ENCODE data around the gene STX11.
"Not testable (repeated sequence)": the region's sequence is repeated elsewhere in the genome, so short reads cannot be mapped to it uniquely, and the experiment has no call there.

Gene STX11

DNA sequence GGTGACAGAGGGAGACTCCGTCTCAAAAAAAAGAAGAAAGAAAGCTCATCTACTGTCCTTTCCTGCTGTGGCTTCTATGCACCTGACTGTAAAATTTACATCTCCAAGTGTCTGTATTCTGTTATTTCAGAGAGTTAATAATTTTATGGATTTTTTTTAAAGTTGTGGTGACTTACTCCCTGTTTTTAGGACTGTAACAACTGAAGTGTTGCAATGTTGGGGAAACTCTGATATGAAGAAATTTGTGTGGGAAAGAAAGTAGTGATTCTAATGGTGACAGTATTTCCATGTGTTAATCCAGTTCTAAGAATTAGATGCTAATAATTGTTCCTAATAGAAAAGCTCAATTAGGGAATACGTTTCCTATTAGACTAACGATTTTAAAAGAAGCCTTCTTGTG is 27.4 kb downstream of the STX11 start:
- DNase-seq = no peak

DNA sequence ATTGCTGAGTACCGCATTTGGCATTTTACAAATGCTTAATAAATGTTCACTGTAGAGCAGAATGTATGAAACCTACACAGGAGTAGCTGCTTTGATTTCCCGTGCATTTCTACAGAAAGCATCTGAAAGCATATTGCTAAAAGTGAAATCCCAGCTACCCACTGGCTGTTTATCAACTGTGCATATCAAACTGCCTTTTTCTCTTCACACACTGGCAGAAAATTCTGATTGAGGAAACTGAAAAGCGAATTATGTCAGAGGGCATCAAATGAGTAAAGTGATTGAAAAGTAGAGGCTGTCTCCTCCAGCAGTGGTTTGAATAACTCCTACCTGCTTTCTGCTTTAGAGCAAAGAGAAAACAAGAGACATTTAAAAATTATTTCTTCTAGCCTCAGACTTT is 28.0 kb downstream of the STX11 start:
- no peak for DNase-seq

DNA sequence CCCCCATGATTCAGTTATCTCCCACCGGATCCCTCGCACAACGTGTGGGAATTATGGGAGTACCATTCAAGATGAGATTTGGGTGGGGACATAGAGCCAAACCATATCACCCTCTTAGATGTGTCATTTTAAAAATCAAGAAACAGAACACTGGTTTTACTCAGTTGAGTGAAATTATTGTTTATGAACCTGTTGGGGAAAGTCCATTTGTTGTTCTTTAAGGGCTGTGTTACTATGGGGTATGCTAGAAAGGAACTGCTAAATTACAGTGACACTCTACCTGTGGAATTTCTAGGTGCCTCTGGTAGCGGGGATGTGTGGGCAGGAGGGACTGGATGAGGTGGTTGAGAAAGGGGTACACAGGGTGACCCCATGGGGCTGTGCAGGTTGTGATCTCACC is 28.9 kb downstream of the STX11 start:
- DNase-seq = no peak

DNA sequence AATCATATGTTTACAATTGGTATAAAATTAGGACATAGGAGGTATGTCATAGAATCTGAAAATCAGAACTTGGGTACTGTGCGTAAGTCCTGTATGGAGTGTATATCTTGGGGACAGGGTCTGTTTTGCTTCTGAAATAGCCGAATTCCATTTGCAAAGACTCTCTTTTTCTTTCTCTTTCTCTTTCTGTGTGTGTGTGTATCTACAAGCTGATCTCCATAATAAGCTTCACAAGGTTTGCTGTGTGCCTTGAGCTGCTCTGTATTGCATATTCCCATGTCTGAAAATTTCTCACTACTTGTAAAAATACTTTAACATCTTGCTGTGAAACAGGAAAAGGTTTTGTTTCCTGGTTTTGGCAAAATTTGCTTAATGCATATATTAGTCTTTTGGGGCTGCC is 29.5 kb downstream of the STX11 start:
- no peak for DNase-seq

DNA sequence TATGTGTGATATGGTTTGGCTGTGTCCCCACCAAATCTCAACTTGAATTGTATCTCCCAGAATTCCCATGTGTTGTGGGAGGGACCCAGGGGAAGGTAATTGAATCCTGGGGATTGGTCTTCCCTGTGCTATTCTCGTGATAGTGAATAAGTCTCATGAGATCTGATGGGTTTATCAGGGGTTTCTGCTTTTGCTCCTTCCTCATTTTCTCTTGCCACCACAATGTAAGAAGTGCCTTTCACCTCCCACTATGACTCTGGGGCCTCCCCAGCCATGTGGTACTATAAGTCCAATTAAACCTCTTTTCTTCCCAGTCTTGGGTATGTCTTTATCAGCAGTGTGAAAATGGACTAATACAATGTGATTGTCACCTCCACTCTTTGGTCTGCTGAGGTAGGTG is 30.0 kb downstream of the STX11 start:
- DNase-seq = not testable (repeated sequence)

DNA sequence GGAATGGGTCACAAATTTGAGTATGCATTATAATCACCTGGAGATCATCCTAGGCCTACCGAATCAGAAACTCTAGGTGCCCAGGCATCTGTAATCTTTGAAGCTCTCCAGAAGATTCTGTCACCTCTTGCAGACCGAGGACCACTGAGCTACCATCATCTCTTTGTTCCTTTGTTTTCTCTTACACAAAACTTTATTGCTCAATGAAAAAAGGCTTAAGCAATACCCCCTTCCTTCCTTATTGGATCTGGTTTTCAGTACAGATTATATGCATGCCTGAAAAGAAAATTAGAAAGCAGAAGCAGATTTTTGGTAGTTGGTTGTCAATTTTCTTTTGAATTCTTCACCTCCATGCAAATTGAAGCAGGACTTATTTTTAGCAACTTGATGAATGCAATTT is 31.3 kb downstream of the STX11 start:
- DNase-seq = no peak

DNA sequence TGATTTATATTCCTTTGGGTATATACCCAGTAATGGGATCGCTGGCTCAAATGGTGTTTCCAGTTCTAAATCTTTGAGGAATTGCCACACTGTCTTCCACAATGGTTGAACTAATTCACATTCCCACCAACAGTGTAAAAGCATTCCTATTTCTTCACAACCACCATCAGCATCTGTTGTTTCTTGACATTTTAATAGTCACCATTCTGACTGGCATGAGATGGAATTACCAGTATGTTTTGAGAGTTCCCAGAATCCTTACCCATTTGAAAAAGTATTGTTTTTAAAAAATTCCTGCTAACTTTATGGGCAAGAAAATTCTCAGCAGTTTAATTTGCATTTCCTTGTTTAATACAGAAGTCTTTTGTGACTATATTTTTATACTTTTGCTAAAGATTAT is 33.9 kb downstream of the STX11 start:
- not testable (repeated sequence) for DNase-seq

DNA sequence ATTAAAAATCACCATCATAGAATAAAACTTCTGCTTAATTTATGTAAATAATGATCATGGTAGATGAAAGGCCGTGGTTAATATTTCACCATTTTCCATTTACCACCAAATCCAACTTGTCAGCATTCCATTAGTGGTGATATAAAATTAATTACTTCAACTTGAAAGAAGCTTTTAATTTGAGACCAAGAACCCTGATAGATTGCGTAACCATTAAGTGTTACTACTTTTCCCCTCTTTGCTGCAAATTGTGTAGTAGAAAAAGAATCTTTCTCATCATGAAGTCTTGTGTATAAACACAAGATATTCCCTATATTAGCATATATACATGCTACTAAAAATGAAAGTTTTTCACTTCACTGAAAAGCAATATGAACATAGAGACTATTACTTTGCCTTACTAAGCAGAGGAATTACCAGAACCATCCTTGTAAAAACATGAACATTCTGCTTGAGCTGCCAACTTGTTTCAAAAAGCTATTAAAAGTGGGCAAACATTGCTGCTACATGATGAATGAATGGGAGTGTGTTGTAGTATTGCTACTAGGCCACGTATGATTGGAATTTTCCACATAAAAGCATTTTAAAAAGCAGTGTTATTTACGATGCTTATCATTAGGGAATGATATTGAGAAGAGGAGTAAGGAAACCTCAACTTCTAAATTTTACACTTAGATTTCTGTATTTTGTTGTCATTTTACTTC is 35.0 kb downstream of the STX11 start:
- no peak for DNase-seq

DNA sequence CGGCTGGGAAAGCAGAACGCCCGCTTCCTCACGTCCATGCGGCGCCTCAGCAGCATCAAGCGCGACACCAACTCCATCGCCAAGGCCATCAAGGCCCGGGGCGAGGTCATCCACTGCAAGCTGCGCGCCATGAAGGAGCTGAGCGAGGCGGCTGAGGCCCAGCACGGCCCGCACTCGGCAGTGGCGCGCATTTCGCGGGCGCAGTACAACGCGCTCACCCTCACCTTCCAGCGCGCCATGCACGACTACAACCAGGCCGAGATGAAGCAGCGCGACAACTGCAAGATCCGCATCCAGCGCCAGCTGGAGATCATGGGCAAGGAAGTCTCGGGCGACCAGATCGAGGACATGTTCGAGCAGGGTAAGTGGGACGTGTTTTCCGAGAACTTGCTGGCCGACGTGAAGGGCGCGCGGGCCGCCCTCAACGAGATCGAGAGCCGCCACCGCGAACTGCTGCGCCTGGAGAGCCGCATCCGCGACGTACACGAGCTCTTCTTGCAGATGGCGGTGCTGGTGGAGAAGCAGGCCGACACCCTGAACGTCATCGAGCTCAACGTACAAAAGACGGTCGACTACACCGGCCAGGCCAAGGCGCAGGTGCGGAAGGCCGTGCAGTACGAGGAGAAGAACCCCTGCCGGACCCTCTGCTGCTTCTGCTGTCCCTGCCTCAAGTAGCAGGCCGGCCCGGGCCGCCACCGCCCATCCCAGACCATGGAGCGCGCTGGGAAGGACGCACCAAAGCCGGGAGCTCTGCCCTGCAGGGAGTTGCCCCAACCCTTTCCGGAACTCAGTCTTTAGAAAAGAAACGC is 36.7 kb downstream of the STX11 start:
- DNase-seq = no peak

DNA sequence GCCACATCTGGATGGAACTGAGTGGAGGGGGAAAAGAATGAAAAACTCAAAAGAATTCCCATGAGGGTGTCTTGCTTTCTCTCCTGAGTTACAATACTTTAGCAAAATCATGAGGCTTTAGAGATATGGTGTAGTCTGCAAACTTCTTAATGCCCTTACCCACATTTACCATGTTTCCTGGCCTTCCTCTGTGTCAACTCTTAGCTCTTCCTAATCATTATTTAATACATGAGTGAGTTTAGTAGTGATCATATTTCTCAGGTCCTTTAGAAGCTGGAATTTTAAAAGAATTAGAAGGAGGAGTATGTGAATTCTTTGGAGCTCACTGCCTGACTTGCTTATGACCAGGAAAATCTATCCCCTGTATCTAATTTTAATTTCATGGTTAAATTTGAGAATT is 39.0 kb downstream of the STX11 start:
- DNase-seq = no peak

DNA sequence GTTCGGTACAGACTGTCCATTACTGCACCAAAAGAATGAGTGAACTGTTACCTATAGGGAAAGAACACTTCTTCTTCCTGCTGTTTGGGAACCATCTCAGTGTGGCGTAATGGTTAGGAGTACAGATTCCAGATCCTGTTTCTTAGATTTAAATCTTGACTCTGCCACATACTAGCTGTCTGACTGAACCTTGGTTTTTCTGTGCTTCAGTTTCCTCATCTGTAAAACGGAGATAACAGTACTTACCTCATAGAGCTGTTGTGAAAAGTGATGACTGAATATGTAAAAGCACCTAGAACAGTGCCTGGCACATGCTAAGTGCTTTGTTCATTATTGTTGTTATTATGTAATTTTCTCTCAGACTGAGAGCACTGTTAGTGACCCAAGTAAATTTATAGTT is 39.8 kb downstream of the STX11 start:
- DNase-seq = no peak

DNA sequence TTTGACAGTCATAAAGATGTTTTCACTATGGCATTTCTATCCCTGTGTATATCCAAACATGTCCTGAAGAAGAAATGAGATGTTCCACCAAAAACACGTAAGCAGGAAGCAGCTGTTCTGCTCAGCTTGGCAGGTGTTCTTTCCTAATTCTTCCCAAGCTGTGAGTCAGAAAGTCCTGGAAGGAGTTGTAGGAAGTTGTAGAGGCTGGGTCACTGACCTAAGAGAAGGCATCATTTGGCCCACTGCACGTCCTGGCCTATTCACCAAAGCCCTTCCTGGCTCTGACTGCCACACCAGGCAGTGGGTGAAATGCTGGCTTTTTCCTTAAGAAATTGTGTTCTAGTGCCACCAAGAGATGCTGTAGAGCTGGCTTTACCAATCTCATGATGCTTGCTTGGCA is 40.3 kb downstream of the STX11 start:
- DNase-seq = no peak

DNA sequence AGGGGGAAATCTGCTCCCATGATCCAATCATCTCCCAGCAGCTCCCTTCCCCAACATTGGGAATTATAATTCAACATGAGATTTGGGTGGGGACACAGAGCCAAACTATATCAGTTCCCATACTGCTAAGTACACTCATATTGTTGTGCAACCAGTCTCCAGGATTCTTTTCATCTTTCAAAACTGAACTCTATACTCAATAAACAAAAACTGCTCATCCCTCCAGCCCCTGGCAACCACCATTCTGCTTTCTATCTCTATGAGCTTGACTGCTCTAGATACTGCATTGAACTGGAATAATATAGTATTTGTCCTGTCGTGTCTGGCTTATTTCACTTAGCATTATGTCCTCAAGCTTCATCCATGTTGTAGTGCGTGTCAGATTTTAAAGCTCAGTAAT is 42.9 kb downstream of the STX11 start:
- no peak for DNase-seq

DNA sequence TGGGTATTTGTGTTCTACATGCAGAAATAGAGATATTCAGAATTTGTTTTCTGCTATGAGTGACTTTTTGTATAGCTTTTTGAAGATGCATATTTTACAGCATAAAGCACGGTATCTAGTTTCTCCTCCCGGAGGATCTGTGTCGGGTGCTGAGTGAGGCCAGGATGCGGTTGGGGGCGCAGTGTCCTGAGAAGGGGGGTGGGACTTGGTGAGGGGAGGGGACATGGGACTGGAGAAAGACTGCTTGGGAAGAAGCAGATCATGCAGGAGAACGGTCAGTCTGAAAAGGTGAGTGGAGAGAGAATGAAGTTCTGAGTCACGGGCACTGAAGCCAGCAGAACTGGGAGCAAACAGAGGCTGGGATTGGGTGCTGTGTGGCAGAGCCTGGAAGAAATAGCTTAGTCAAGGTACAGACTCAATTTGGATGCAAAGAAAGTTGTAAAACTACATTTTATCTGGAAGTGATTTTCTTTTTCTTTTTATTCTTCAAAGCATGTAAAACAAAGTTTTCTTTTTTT is 44.0 kb downstream of the STX11 start:
- DNase-seq = no peak

DNA sequence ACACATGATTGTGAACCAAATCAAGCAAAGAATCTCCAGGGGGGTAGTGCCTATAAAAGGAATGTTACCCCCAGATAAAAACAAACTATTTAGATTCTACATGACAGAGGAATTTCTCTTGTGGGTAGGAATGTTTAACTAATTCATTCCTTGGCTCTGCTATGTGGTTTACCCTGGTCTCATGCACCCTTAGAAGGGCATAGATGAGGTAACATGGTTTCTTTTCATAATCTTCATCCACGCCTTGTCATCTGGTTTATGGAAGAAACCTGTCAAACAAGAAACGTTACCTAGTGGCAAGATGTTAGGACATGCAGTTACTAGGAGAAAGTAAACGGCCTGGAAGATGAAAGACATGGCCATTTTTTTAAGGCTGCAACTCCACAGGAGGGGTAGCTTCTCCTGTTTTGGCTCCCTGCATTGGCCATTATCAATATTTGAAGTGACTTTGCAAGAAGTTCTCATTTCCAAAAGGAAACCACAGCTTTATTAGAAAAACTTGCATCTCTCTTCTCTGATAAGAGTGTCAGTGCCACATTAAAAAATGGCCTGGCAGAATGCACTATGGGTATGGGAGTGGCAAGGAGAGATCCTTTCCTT is 45.5 kb downstream of the STX11 start:
- no peak for DNase-seq

DNA sequence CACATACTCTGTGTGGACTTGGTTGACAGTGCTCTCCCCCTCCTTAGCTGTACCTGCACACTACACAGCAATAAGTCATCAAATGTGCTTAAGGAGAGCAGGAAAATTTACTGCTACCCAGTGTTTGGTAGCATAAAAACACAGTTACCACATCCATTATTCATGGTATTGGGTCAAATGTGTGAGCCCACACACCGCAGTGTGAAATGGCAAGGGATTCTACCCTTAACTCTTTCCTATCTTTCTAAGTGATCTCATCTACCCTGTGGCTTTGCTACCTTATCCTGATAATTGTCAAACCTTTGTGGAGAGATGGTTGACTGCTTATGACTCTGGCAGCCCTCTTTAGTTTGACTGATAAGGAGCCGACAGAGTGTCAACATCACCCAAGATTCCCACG is 47.6 kb downstream of the STX11 start:
- no peak for DNase-seq

DNA sequence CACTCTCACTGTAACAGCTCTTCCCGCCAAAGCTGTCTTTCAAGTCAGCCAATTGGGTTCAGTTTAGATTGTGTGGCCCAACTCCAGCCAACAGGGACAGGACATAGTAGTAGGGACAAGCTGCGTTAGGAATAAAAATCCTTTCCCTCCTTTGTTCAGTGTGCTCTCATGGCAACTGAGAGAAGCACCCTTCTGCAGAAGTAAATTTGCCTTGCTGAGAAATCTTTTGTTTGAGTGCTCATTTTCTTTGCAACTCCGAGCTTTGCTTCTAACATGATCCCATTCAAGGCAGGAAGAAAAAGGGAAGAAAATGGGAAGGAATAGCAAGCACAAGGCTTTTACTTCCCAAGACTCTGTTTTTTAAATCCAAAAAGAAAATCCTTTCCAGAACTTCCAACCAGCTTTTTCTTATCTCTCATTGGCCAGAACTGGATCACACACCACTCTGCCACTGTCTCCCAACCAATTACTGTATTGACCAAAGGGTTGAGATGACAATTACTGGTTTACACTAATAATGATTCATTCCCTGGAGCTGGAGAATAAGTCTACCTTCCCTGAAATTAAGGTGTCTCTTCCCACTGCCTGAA is 52.7 kb downstream of the STX11 start:
- DNase-seq = no peak

DNA sequence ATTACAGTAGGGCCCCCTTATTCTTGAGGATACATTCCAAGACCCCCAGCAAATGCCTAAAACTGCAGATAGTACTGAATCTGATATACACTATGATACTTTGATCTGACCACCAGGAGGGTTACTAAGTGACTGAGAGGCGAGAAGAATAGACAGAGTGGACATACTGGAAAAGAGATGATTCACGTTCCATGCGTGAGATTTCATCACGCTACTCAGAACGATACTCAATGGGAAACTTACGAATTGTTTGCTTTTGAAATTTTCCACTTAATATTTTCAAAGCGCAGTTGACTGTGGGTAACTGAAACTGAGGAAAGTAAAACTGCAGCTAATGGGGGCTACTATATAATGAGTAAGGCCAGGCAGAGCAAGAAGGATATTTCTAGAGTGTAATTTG is 60.8 kb downstream of the STX11 start:
- no peak for DNase-seq

DNA sequence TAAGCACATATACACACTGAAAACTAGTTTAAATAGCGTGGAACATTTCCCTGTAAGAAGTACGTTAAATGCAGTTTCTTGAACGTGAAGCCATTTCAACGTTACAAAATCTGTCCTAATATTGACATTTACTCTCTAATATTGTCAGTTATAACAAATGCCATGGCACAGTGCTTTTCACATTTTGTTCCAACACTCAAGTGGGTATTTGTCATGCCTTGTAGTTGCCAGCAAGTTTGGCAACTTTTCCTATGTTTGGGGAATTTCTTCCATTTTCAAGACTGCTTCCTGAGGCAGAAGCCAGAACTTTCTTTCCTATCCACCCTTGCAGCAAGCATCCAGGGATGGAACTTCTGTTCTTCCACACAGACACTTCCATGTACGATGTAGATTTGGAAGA is 63.0 kb downstream of the STX11 start:
- DNase-seq = no peak

DNA sequence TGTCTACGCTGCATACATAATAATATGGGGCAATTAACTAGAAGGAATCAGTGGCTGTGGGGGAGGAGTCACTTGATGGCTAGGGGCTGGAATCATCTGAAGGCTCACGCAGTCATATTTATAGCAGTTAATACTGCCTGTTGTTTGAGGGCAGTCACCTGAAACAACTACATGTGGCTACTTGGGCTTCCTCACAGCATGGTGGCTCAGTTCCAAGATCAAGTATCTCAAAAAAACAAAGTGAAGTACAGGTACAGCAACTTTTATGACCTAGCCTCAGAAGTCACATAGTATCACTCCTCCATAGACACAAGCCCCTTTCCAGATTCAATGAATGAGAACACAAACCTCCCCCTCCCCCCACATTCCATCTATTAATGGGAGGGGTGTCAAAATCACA is 63.7 kb downstream of the STX11 start:
- DNase-seq = no peak

DNA sequence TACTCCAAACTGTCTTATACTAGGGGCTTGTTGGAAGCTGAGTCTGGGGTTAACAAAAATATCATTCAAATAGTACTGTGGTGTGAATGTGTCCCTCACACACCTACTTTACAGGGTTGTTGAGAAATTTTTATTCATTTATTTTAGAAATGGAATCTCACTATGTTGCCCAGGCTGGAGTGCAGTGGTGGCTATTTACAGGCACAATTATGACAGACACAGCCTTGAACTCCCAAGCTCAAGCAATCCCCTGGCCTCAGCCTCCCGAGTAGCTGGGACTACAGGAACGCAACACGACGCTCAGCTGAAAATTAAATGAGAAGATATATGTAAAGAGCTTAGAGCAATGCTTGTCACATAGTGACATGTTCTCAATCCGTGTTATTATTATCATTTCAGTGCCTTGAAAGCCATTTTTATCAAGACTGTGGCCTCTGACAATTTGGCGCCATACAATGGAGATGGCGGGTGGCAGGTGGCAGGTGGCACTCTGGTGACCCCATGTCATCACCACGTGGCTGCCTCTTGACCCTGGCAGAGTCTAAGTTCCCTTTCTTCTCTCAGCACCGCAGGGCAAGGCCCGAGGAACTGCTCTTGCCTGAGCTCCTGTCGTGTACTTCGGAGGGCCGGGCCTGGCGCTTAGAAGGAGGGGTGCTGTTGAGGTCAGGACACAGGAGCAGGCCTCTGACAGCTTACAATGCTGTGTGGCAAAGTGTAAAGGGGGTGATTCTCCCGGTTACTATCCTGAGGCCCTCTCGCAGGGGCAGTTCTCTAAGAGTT is 64.5 kb downstream of the STX11 start:
- no peak for DNase-seq

DNA sequence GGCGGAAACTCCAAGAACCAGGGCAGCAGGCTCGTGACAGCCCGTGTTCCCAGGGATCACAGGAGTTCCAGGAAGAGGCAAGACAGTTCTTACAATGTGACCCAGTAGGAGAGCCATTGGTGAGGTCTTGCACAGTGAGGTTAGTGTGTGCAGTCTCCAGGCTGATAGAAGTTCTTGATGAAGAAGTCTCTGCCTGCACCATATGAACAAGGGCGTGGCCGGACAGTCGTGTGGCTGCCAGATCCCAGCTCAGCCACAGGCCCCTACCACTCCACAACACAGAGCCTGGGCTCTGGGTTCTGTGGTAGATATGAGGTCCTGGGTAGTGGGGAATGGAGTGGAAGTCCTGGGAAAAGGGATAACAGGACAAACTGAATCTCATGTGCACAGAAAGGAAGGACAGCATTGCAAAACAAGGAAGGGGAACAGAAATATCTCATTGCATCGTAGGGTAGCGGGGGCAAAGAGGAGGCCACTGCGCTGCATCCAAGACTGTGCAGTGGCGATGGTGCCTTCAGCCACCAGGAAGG is 65.2 kb downstream of the STX11 start:
- DNase-seq = peak; percentile 38

Data from activated CD4-positive, CD25-positive, alpha-beta regulatory T cell treated with anti-CD3 and anti-CD28 coated beads, Interleukin-2, amount 50 U/mL, for 72 hours (primary cell).